Measurements from ENCODE around the gene AANAT.

- TF ChIP-seq CTCF (IDR thresholded peaks at IDR 0.05): no peak
- TF ChIP-seq POLR2A (IDR thresholded peaks at IDR 0.05): no peak
Measured at GRCh38 chr17:76512366-76513305, 45.2 kb downstream of the AANAT start.

Measured in right lobe of liver (tissue), 4 donors.